ENCODE results near the gene MAOB. TPM values are rescaled to one million over a fixed set of nuclear protein-coding genes. Genes with fewer than 3 reads are reported as not detected.

MAOB gene
- total and polyA plus RNA-seq, 7 experiments from 2014 or later: not detected

- DNase-seq (no peak), ATAC-seq (no peak)
- H3K27me3 ChIP-seq (ENCODE audit: control insufficient read depth in 2 of 2, insufficient read depth in 2 of 2, low read length in 2 of 2): no peaks in the 10 kb centered on the region
- H3K27ac ChIP-seq (ENCODE audit: low read depth, low read length): no peak overlapping the region
- no peak overlapping the region for H3K4me3 ChIP-seq (ENCODE audit: low read length)
- H3K36me3 ChIP-seq (ENCODE audit: control insufficient read depth in 2 of 3, insufficient read depth in 3 of 3, low read length in 3 of 3): no peaks in the 10 kb centered on the region
- Mint-ChIP-seq H3K9me3 (no peaks in the 10 kb centered on the region), H3K4me1 (peaks cover 0 to 4% (median 0%) of the 10 kb centered on the region in 7 donors), H3K4me3 (no peak overlapping the region), H3K36me3 (no peaks in the 10 kb centered on the region), H3K27ac (no peak overlapping the region), H3K27me3 (no peaks in the 10 kb centered on the region)
- ChIA-PET POLR2A (no interaction called here), CTCF (no interaction called here)
- no peaks in the 10 kb centered on the region for H3K9me3 ChIP-seq (ENCODE audit: control insufficient read depth in 2 of 3, low read length in 3 of 3)
- no peaks in the 10 kb centered on the region for H3K4me1 ChIP-seq (ENCODE audit: control insufficient read depth in 2 of 2, insufficient read depth in 2 of 2, low read length in 2 of 2)
- intact Hi-C loops (cut with micrococcal nuclease): no loop called here
These were observed 136.1 kb downstream of the MAOB start for GRCh38 chrX:43745938-43746721.

GRCh38 chrX:43744284-43744683 is 138.0 kb downstream of the MAOB start:
- intact Hi-C loops (cut with micrococcal nuclease): no loop called here
- H3K4me3 Mint-ChIP-seq: no peak overlapping the region
- H3K27me3 Mint-ChIP-seq: no peaks in the 10 kb centered on the region

GRCh38 chrX:43743100-43743822 is 139.0 kb downstream of the MAOB start:
- Histone ChIP-seq H3K36me3 (ENCODE audit: control insufficient read depth in 2 of 3, insufficient read depth in 3 of 3, low read length in 3 of 3) (no peaks in the 10 kb centered on the region), H3K4me1 (ENCODE audit: control insufficient read depth in 2 of 2, insufficient read depth in 2 of 2, low read length in 2 of 2) (no peaks in the 10 kb centered on the region), H3K27ac (ENCODE audit: low read depth, low read length) (no peak overlapping the region), H3K9me3 (ENCODE audit: control insufficient read depth in 2 of 3, low read length in 3 of 3) (no peaks in the 10 kb centered on the region), H3K4me3 (ENCODE audit: low read length) (no peak overlapping the region), H3K27me3 (ENCODE audit: control insufficient read depth in 2 of 2, insufficient read depth in 2 of 2, low read length in 2 of 2) (no peaks in the 10 kb centered on the region)
- no peak overlapping the region for H3K27ac Mint-ChIP-seq
- POLR2A ChIA-PET: no interaction called here
- ATAC-seq (no peak), DNase-seq (no peak)
- H3K27me3 Mint-ChIP-seq: no peaks in the 10 kb centered on the region
- intact Hi-C loops (cut with micrococcal nuclease): no loop called here
- CTCF ChIA-PET: no interaction called here
- no peak overlapping the region for H3K4me3 Mint-ChIP-seq
- H3K4me1 Mint-ChIP-seq: no peaks in the 10 kb centered on the region
- H3K9me3 Mint-ChIP-seq: no peaks in the 10 kb centered on the region
- no peaks in the 10 kb centered on the region for H3K36me3 Mint-ChIP-seq

More at GRCh38 chrX:43744284-43744683, 138.0 kb downstream of the MAOB start:
- Histone ChIP-seq H3K27me3 (ENCODE audit: control insufficient read depth in 2 of 2, insufficient read depth in 2 of 2, low read length in 2 of 2) (no peaks in the 10 kb centered on the region), H3K36me3 (ENCODE audit: control insufficient read depth in 2 of 3, insufficient read depth in 3 of 3, low read length in 3 of 3) (no peaks in the 10 kb centered on the region), H3K27ac (ENCODE audit: low read depth, low read length) (no peak overlapping the region), H3K4me3 (ENCODE audit: low read length) (no peak overlapping the region), H3K4me1 (ENCODE audit: control insufficient read depth in 2 of 2, insufficient read depth in 2 of 2, low read length in 2 of 2) (no peaks in the 10 kb centered on the region), H3K9me3 (ENCODE audit: control insufficient read depth in 2 of 3, low read length in 3 of 3) (no peaks in the 10 kb centered on the region)
- DNase-seq: no peak
- no peak overlapping the region for H3K27ac Mint-ChIP-seq
- no peaks in the 10 kb centered on the region for H3K4me1 Mint-ChIP-seq
- POLR2A ChIA-PET: no interaction called here
- H3K9me3 Mint-ChIP-seq: no peaks in the 10 kb centered on the region
- no peaks in the 10 kb centered on the region for H3K36me3 Mint-ChIP-seq
- CTCF ChIA-PET: no interaction called here
- no peak for ATAC-seq

- DNase-seq (no peak), ATAC-seq (no peak)
- intact Hi-C loops (cut with micrococcal nuclease): no loop called here
- no peaks in the 10 kb centered on the region for H3K4me1 ChIP-seq (ENCODE audit: control insufficient read depth in 2 of 2, insufficient read depth in 2 of 2, low read length in 2 of 2)
- Mint-ChIP-seq H3K27me3 (no peaks in the 10 kb centered on the region), H3K27ac (no peak overlapping the region), H3K36me3 (no peaks in the 10 kb centered on the region), H3K9me3 (no peaks in the 10 kb centered on the region), H3K4me1 (no peaks in the 10 kb centered on the region), H3K4me3 (no peak overlapping the region)
- H3K36me3 ChIP-seq (ENCODE audit: control insufficient read depth in 2 of 3, insufficient read depth in 3 of 3, low read length in 3 of 3): no peaks in the 10 kb centered on the region
- ChIA-PET POLR2A (no interaction called here), CTCF (no interaction called here)
- no peak overlapping the region for H3K27ac ChIP-seq (ENCODE audit: low read depth, low read length)
- H3K4me3 ChIP-seq (ENCODE audit: low read length): no peak overlapping the region
- H3K27me3 ChIP-seq (ENCODE audit: control insufficient read depth in 2 of 2, insufficient read depth in 2 of 2, low read length in 2 of 2): no peaks in the 10 kb centered on the region
- no peaks in the 10 kb centered on the region for H3K9me3 ChIP-seq (ENCODE audit: control insufficient read depth in 2 of 3, low read length in 3 of 3)
These were observed 140.2 kb downstream of the MAOB start for GRCh38 chrX:43741843-43742573.

GRCh38 chrX:43735957-43736356 is 146.3 kb downstream of the MAOB start:
- intact Hi-C loops (cut with micrococcal nuclease): no loop called here
- no peak for DNase-seq
- CTCF ChIA-PET: interaction anchor here (1.2 kb wide), 1 partner anchor 14 kb away, joined by 3 read pairs; no protein-coding TSS in a partner anchor

GRCh38 chrX:43735534-43735933 is 146.7 kb downstream of the MAOB start:
- DNase-seq (no peak), ATAC-seq (no peak)
- Histone ChIP-seq H3K36me3 (ENCODE audit: control insufficient read depth in 2 of 3, insufficient read depth in 3 of 3, low read length in 3 of 3) (no peaks in the 10 kb centered on the region), H3K9me3 (ENCODE audit: control insufficient read depth in 2 of 3, low read length in 3 of 3) (no peaks in the 10 kb centered on the region), H3K27me3 (ENCODE audit: control insufficient read depth in 2 of 2, insufficient read depth in 2 of 2, low read length in 2 of 2) (no peaks in the 10 kb centered on the region), H3K4me3 (ENCODE audit: low read length) (no peak overlapping the region), H3K4me1 (ENCODE audit: control insufficient read depth in 2 of 2, insufficient read depth in 2 of 2, low read length in 2 of 2) (no peaks in the 10 kb centered on the region), H3K27ac (ENCODE audit: low read depth, low read length) (no peak overlapping the region)
- Mint-ChIP-seq H3K4me3 (no peak overlapping the region), H3K27me3 (no peaks in the 10 kb centered on the region), H3K36me3 (no peaks in the 10 kb centered on the region), H3K27ac (no peak overlapping the region), H3K9me3 (no peaks in the 10 kb centered on the region), H3K4me1 (no peaks in the 10 kb centered on the region)
- ChIA-PET CTCF (interaction anchor here (1.2 kb wide), 1 partner anchor 15 kb away, joined by 3 read pairs; no protein-coding TSS in a partner anchor), POLR2A (no interaction called here)
- intact Hi-C loops (cut with micrococcal nuclease): no loop called here

More at GRCh38 chrX:43735957-43736356, 146.3 kb downstream of the MAOB start:
- H3K27ac Mint-ChIP-seq: no peak overlapping the region
- Histone ChIP-seq H3K4me1 (ENCODE audit: control insufficient read depth in 2 of 2, insufficient read depth in 2 of 2, low read length in 2 of 2) (no peaks in the 10 kb centered on the region), H3K27ac (ENCODE audit: low read depth, low read length) (no peak overlapping the region), H3K27me3 (ENCODE audit: control insufficient read depth in 2 of 2, insufficient read depth in 2 of 2, low read length in 2 of 2) (no peaks in the 10 kb centered on the region), H3K9me3 (ENCODE audit: control insufficient read depth in 2 of 3, low read length in 3 of 3) (no peaks in the 10 kb centered on the region), H3K4me3 (ENCODE audit: low read length) (no peak overlapping the region), H3K36me3 (ENCODE audit: control insufficient read depth in 2 of 3, insufficient read depth in 3 of 3, low read length in 3 of 3) (no peaks in the 10 kb centered on the region)
- POLR2A ChIA-PET: no interaction called here
- H3K4me3 Mint-ChIP-seq: no peak overlapping the region
- no peaks in the 10 kb centered on the region for H3K4me1 Mint-ChIP-seq
- no peaks in the 10 kb centered on the region for H3K9me3 Mint-ChIP-seq
- H3K27me3 Mint-ChIP-seq: no peaks in the 10 kb centered on the region
- ATAC-seq: no peak
- no peaks in the 10 kb centered on the region for H3K36me3 Mint-ChIP-seq
